Fibroblast of lung (primary cell): ENCODE results near the gene DYRK2. TPM values are rescaled to one million over a fixed set of nuclear protein-coding genes. Genes with fewer than 3 reads are reported as not detected.

ENCODE experiments used
- DNase-seq, 2 donors: peaks; one replicate each; pipeline versions ENCODE4 v3.0.0 to v3.0.0-alpha.2; 2010; ENCODE audit warnings: low read depth in 2 of 2
- H2AFZ ChIP-seq: 2 replicates; pipeline ENCODE4 v1.5.1; 2012; ENCODE audit warnings: low read length, control low read depth, inconsistent platforms
- H3K27ac ChIP-seq: 2 replicates; pipeline ENCODE4 v1.5.1; 2011; ENCODE audit warnings: low read length, control low read depth; ENCODE audit not compliant: insufficient read depth
- H3K27me3 ChIP-seq: 2 replicates; pipeline ENCODE4 v1.5.1; 2011; ENCODE audit warnings: mild to moderate bottlenecking, low read length; ENCODE audit not compliant: control insufficient read depth, insufficient read depth
- H3K36me3 ChIP-seq: 2 replicates; pipeline ENCODE4 v1.5.1; 2011; ENCODE audit warnings: low read length; ENCODE audit not compliant: control insufficient read depth, insufficient read depth
- H3K4me1 ChIP-seq: 2 replicates; pipeline ENCODE4 v1.5.1; 2011; ENCODE audit warnings: low read length; ENCODE audit not compliant: control insufficient read depth, insufficient read depth; ENCODE audit errors: extremely low read depth
- H3K4me2 ChIP-seq: 2 replicates; pipeline ENCODE4 v1.5.1; 2011; ENCODE audit warnings: low read length, control low read depth; ENCODE audit not compliant: insufficient read depth; ENCODE audit errors: extremely low read depth
- H3K4me3 ChIP-seq, 4 experiments: fragments of 200-600 bp in 1 of 4; sonication (generic) in 1 of 4; replicated peaks in 1 of 4; 2 replicates each; pipeline ENCODE4 v1.5.1; 2011 to 2016; ENCODE audit warnings: low read length in 4 of 4, low read depth in 3 of 4, mild to moderate bottlenecking in 3 of 4, control low read depth in 2 of 4, inconsistent platforms in 1 of 4, mixed read lengths in 1 of 4; ENCODE audit not compliant: insufficient read depth in 1 of 4; ENCODE audit errors: control extremely low read depth in 1 of 4
- H3K79me2 ChIP-seq: 2 replicates; pipeline ENCODE4 v1.5.1; 2012; ENCODE audit warnings: mild to moderate bottlenecking, low read length, inconsistent platforms; ENCODE audit not compliant: control insufficient read depth, insufficient read depth
- H3K9ac ChIP-seq: 2 replicates; pipeline ENCODE4 v1.5.1; 2011; ENCODE audit warnings: mild to moderate bottlenecking, low read length, control low read depth; ENCODE audit not compliant: insufficient read depth
- H3K9me3 ChIP-seq: 2 replicates; pipeline ENCODE4 v1.5.1; 2012; ENCODE audit warnings: low read depth, low read length; ENCODE audit not compliant: control insufficient read depth, insufficient read depth
- H4K20me1 ChIP-seq: 2 replicates; pipeline ENCODE4 v1.5.1; 2011; ENCODE audit warnings: low read length; ENCODE audit not compliant: control insufficient read depth, insufficient read depth; ENCODE audit errors: extremely low read depth
- EZH2 ChIP-seq: IDR thresholded peaks from 2 replicates; pipeline ENCODE4 v1.5.1; 2012; ENCODE audit warnings: low read length, control low read depth, mild to moderate bottlenecking; ENCODE audit errors: missing control alignments
- polyA plus RNA-seq, 2 donors: library from polyadenylated mRNA; depleted of rRNA in 1 of 2; stranded (reverse) in 1 of 2; unstranded in 1 of 2; fragments of >200 nt; gene quantifications; 2 replicates each; pipeline ENCODE4 v1.2.1, GENCODE V29; 2011 to 2012; ENCODE audit warnings: missing spikeins in 1 of 2
- total RNA-seq: library from RNA; depleted of rRNA; stranded (reverse); fragments of >200 nt; gene quantifications from 2 replicates; pipeline ENCODE4 v1.2.1, GENCODE V29; 2014
- TF ChIP-seq, protein P1 (sequence below), 2 donors: IDR thresholded peaks in 1 of 2; conservative IDR thresholded peaks in 1 of 2; 1 replicate in 1 of 2; 2 replicates in 1 of 2; pipeline ENCODE4 v1.5.1; 2011 to 2012; ENCODE audit warnings: low read length in 2 of 2, control low read depth in 1 of 2, inconsistent platforms in 1 of 2, low read depth in 1 of 2, mild to moderate bottlenecking in 1 of 2

Gene DYRK2
- total and polyA plus RNA-seq, 2 donors (not counting 1 experiment from before 2014, with no cell fraction given) = 18.7 to 22.5 TPM

DNA sequence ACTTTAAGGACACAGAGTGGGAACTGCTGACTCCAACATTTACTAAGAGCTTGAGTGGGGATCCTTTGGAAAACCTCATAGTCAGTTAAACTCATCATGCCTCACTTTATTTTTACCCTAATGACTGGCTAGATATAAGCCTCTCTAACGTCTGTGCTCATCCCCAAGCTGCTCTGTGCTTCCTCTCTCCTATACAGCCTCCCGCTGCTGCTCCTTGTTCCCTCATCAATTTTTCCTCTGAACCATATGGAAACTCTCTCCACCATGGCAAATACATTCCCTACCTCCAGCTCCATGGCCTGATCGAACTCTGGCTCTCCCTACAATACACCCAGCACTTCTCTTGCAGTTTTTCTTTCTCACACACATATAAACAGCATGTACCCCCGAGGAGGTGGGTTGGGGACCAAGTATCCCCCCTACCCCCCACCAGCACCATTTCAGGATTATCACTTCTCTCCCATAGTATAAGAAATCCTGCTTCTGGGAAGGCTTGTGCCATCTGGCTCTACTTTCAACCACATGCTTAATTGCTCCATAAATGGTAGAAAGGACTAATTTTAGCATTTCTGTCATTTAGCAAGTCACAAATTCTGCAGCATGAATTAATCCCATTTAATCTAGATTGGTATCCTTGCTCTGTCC lies 39.2 kb upstream of the DYRK2 start:
- DNase-seq = no peak

DNA sequence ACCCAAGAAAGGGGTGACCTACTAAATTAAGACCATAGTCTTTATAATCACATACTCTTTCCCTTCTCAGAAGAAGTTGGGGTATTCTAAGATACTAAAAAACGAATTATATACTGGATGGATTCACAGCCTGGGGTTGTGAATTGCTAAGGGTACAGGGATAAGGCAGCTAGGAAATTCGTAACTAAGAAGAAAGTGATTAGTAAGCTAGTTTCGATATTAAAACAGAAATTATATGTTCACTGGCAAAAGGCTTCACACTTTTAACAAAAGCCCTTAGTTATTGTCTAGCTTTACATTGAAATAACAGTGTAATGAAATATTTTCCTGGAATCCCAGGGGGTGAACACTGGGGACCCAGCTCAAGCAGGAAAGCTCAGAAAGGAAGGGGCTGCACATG lies 35.5 kb upstream of the DYRK2 start:
- no peak for DNase-seq
- no peak overlapping the region for H3K27ac ChIP-seq
- no peaks in the 10 kb centered on the region for H3K9me3 ChIP-seq
- no peaks in the 10 kb centered on the region for H3K27me3 ChIP-seq
- no peak overlapping the region for H3K4me3 ChIP-seq
- H3K9ac ChIP-seq = no peak overlapping the region
- no peak overlapping the region for H2AFZ ChIP-seq
- no peak overlapping the region for H3K4me2 ChIP-seq
- no peaks in the 10 kb centered on the region for H3K4me1 ChIP-seq
- TF ChIP-seq EZH2 = no peak
- TF ChIP-seq, protein P1, sequence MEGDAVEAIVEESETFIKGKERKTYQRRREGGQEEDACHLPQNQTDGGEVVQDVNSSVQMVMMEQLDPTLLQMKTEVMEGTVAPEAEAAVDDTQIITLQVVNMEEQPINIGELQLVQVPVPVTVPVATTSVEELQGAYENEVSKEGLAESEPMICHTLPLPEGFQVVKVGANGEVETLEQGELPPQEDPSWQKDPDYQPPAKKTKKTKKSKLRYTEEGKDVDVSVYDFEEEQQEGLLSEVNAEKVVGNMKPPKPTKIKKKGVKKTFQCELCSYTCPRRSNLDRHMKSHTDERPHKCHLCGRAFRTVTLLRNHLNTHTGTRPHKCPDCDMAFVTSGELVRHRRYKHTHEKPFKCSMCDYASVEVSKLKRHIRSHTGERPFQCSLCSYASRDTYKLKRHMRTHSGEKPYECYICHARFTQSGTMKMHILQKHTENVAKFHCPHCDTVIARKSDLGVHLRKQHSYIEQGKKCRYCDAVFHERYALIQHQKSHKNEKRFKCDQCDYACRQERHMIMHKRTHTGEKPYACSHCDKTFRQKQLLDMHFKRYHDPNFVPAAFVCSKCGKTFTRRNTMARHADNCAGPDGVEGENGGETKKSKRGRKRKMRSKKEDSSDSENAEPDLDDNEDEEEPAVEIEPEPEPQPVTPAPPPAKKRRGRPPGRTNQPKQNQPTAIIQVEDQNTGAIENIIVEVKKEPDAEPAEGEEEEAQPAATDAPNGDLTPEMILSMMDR (conservative IDR thresholded peaks at IDR 0.05 in 1 of 2, IDR thresholded peaks at IDR 0.05 in 1 of 2; ENCODE audit: low read depth in 1 of 2, low read length in 2 of 2) = no peak
- H3K36me3 ChIP-seq = no peaks in the 10 kb centered on the region
- no peaks in the 10 kb centered on the region for H3K79me2 ChIP-seq
- H4K20me1 ChIP-seq = no peaks in the 10 kb centered on the region

More for the DNA sequence above, 39.2 kb upstream of the DYRK2 start:
- Histone ChIP-seq H3K79me2 (no peaks in the 10 kb centered on the region), H3K27me3 (no peaks in the 10 kb centered on the region), H3K36me3 (no peaks in the 10 kb centered on the region), H3K4me1 (no peaks in the 10 kb centered on the region), H3K9ac (no peak overlapping the region), H3K9me3 (no peaks in the 10 kb centered on the region), H4K20me1 (no peaks in the 10 kb centered on the region), H3K4me3 (no peak overlapping the region), H2AFZ (no peak overlapping the region), H3K4me2 (no peak overlapping the region), H3K27ac (no peak overlapping the region)
- TF ChIP-seq, protein P1 (conservative IDR thresholded peaks at IDR 0.05 in 1 of 2, IDR thresholded peaks at IDR 0.05 in 1 of 2; ENCODE audit: low read depth in 1 of 2, low read length in 2 of 2) = no peak
- TF ChIP-seq EZH2 = no peak

- H3K9ac ChIP-seq = no peak overlapping the region
- H4K20me1 ChIP-seq = no peaks in the 10 kb centered on the region
- H3K36me3 ChIP-seq = no peaks in the 10 kb centered on the region
- H3K27ac ChIP-seq = no peak overlapping the region
- TF ChIP-seq, protein P1 (conservative IDR thresholded peaks at IDR 0.05 in 1 of 2, IDR thresholded peaks at IDR 0.05 in 1 of 2; ENCODE audit: low read depth in 1 of 2, low read length in 2 of 2) = no peak
- TF ChIP-seq EZH2 = no peak
- no peaks in the 10 kb centered on the region for H3K9me3 ChIP-seq
- H3K27me3 ChIP-seq = no peaks in the 10 kb centered on the region
- H2AFZ ChIP-seq = no peak overlapping the region
- no peak overlapping the region for H3K4me3 ChIP-seq
- DNase-seq = no peak
- H3K4me2 ChIP-seq = no peak overlapping the region
- H3K4me1 ChIP-seq = no peaks in the 10 kb centered on the region
- H3K79me2 ChIP-seq = no peaks in the 10 kb centered on the region
Measured at GRCh38 chr12:67617629-67618028, 30.9 kb upstream of the DYRK2 start.
